Tibial nerve (tissue), 4 donors: ENCODE data around the gene NAT16. TPM values are rescaled to one million over a fixed set of nuclear protein-coding genes. Genes with fewer than 3 reads are reported as not detected.
A peak's percentile ranks its signal among the peaks of the same experiment; 100 is the strongest.
"Not testable (repeated sequence)": the region's sequence is repeated elsewhere in the genome, so short reads cannot be mapped to it uniquely, and the experiment has no call there.

Experiments used
- DNase-seq, 2 donors: peaks; one replicate each; pipeline ENCODE4 v3.0.0-alpha.2; 2019; ENCODE audit warnings: low spot score in 2 of 2
- H3K27ac ChIP-seq, 4 donors: fragments of 200-600 bp; sonication (generic) in 3 of 4; one replicate each; pipeline ENCODE4 v1.5.1; 2017 to 2019; ENCODE audit warnings: mild to moderate bottlenecking in 1 of 4
- H3K27me3 ChIP-seq, 2 donors: fragments of 200-600 bp; sonication (generic) in 1 of 2; one replicate each; pipeline versions ENCODE4 v1.5.1 to v1.6.0; 2017 to 2019
- H3K36me3 ChIP-seq, 3 donors: fragments of 200-600 bp; sonication (generic); one replicate each; pipeline ENCODE4 v1.5.1; 2018 to 2019
- H3K4me1 ChIP-seq, 4 donors: fragments of 200-600 bp; sonication (generic) in 3 of 4; one replicate each; pipeline ENCODE4 v1.5.1; 2017 to 2019
- H3K4me3 ChIP-seq, 4 donors: fragments of 200-600 bp; sonication (generic) in 3 of 4; one replicate each; pipeline ENCODE4 v1.5.1; 2017 to 2019; ENCODE audit warnings: mild to moderate bottlenecking in 1 of 4, moderate library complexity in 1 of 4
- H3K9me3 ChIP-seq, 4 donors: fragments of 200-600 bp; sonication (generic) in 3 of 4; one replicate each; pipeline ENCODE4 v1.5.1; 2017 to 2019
- EP300 ChIP-seq, 2 donors: sonication (generic); formaldehyde crosslinking; IDR thresholded peaks; one replicate each; pipeline ENCODE4 v1.6.1; 2017; ENCODE audit warnings: antibody characterized with exemption in 2 of 2, mild to moderate bottlenecking in 1 of 2
- WGBS, 2 donors: methylation state at CpG; one replicate each; pipeline ENCODE4 v1.1.5; 2018; 5-methylcytosine and 5-hydroxymethylcytosine counted together
- small RNA-seq: library from RNA; depleted of rRNA; stranded (forward); fragments of <200 nt; gene quantifications from one replicate; pipeline ENCODE3, GENCODE V24; 2016
- total RNA-seq, 4 donors: library from RNA; depleted of rRNA; stranded (reverse); fragments of >200 nt; gene quantifications; one replicate each; pipeline ENCODE4 v1.1.0, GENCODE V29; 2016
- TF ChIP-seq, protein P1 (sequence below), 5 experiments: fragments of 200-600 bp in 3 of 5; fragments of 450-650 bp in 2 of 5; sonication (generic) in 3 of 5; IDR thresholded peaks; one replicate each; pipeline ENCODE4 v1.5.1; 2016 to 2019; ENCODE audit warnings: antibody characterized with exemption in 5 of 5, mild to moderate bottlenecking in 3 of 5, moderate library complexity in 2 of 5

NAT16 gene
- total RNA-seq, 4 donors from 2014 or later: not detected

DNA sequence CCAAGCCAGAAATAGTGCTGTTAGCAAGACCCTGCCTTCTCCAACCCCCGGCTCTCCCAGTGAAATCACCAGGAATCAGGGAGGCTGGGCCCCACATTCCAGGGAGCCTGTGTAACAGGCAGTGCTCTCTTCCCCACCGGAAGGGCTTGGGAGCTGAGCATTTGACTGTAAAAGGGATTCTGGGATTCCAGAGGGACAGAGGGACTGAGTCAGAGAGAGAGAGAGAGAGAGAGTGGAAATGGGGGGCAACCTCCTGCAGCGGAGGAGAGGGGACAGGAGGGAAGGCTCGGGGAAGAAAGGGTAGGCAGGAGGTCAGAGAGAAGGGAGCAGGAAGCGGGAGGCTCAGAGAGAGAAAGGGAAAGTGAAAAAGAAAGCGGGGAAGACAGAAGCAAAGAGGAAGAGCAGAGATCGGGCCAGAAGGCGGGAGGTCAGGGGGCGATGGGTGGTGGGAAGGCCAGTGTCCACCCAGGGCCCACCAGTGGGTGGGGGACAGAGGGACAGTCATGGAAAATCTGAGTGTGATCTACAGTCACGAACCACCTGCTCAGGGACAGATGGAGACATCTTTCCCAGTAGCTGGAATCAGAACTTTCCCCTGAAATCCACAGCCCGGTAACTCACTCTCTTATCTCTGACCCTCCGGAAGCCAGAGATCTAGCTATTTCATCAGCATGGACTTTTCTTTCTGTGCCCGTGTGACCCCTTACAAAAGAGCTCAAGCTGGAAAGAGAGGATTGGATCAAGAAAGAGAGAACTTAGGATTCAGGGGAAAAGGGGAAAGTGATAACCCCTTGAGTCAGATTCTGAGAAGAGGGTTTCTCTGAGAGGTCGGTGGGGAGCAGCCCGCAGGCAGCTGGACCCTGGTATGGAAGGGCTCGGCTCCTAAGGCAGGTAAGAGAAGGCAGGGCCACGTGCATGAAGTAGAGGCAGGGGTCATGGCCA, 57.8 kb downstream of the NAT16 start:
- peak overlapping the region; percentile 17 to 44 (median 36) for H3K4me3 ChIP-seq
- H3K27me3 ChIP-seq: no peaks in the 10 kb centered on the region
- peak; percentile 46 to 69 for DNase-seq
- H3K27ac ChIP-seq: peak overlapping the region; percentile 70 to 92 (median 76)
- WGBS, 2 donors: 16 to 19% methylated on average over 17 of the region's 17 CpGs
- peaks cover 0 to 54% (median 24%) of the 10 kb centered on the region in 4 donors for H3K4me1 ChIP-seq
- no peaks in the 10 kb centered on the region for H3K36me3 ChIP-seq
- no peaks in the 10 kb centered on the region for H3K9me3 ChIP-seq
- TF ChIP-seq EP300 (IDR thresholded peaks at IDR 0.05): peak in 1 of 2 donors; percentile 50
- TF ChIP-seq, protein P1, sequence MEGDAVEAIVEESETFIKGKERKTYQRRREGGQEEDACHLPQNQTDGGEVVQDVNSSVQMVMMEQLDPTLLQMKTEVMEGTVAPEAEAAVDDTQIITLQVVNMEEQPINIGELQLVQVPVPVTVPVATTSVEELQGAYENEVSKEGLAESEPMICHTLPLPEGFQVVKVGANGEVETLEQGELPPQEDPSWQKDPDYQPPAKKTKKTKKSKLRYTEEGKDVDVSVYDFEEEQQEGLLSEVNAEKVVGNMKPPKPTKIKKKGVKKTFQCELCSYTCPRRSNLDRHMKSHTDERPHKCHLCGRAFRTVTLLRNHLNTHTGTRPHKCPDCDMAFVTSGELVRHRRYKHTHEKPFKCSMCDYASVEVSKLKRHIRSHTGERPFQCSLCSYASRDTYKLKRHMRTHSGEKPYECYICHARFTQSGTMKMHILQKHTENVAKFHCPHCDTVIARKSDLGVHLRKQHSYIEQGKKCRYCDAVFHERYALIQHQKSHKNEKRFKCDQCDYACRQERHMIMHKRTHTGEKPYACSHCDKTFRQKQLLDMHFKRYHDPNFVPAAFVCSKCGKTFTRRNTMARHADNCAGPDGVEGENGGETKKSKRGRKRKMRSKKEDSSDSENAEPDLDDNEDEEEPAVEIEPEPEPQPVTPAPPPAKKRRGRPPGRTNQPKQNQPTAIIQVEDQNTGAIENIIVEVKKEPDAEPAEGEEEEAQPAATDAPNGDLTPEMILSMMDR (IDR thresholded peaks at IDR 0.05): no peak

DNA sequence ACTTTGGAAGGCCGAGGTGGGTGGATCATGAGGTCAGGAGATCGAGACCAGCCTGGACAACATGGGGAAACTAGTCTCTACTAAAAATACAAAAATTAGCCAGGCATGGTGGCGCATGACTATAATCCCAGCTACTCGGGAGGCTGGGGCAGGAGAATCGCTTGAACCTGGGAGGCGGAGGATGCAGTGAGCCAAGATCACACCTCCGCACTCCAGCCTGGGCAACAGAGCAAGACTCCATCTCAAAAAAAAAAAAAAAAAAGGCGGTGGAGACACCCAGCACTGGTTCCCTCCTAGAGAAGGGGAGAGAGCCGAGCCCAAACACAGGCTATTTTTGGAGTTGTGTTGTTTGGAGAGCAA, 58.5 kb downstream of the NAT16 start:
- not testable (repeated sequence) for H3K9me3 ChIP-seq, H3K27me3 ChIP-seq, DNase-seq, H3K36me3 ChIP-seq
- Histone ChIP-seq H3K27ac (peak overlapping the region in 3 of 4 donors; percentile 70 to 92 (median 78)), H3K4me1 (peaks cover 0 to 47% (median 21%) of the 10 kb centered on the region in 4 donors), H3K4me3 (peak overlapping the region; percentile 17 to 44 (median 36))
- WGBS, 2 donors: 49 to 55% methylated on average over 9 of the region's 9 CpGs

Small RNA genes lying within 50 kb of the gene (small RNA-seq; reads per million reads assigned to genes)
- not detected for gene MIR4653

Other genes starting within 250 kb of the NAT16 start
- gene MUC3A, start 230.8 kb downstream of the NAT16 start, total RNA-seq: under 1 TPM in 1 of 4 donors, not detected in 3; 0.22 TPM
- gene MUC12, start 210.7 kb downstream of the NAT16 start, total RNA-seq: not detected
- gene MUC17, start 160.2 kb downstream of the NAT16 start, total RNA-seq: not detected
- 10 to 100 TPM; 18.6 to 32.4 (median 29.5) TPM for gene TRIM56, start 94.8 kb downstream of the NAT16 start, total RNA-seq
- 10 to 100 TPM in 2 of 4 donors, 1 to 10 TPM in 2; 3.3 to 13.9 (median 8.1) TPM for gene SERPINE1, start 53.2 kb downstream of the NAT16 start, total RNA-seq
- 10 to 100 TPM; 14.5 to 35.4 (median 22.7) TPM for gene AP1S1, start 25.8 kb downstream of the NAT16 start, total RNA-seq
- gene VGF, start 14.7 kb downstream of the NAT16 start, total RNA-seq: 1 to 10 TPM in 1 of 4 donors, not detected in 3; 1.0 TPM
- gene MOGAT3, start 20.7 kb upstream of the NAT16 start, total RNA-seq: not detected
- 10 to 100 TPM; 42.8 to 82.2 (median 57.8) TPM for gene PLOD3, start 37.3 kb upstream of the NAT16 start, total RNA-seq
- 100 to 1,000 TPM in 2 of 4 donors, 10 to 100 TPM in 2; 90.5 to 113 (median 99.3) TPM for gene ZNHIT1, start 37.9 kb upstream of the NAT16 start, total RNA-seq
- gene CLDN15, start 57.5 kb upstream of the NAT16 start, total RNA-seq: 10 to 100 TPM; 12.0 to 34.8 (median 25.6) TPM
- 100 to 1,000 TPM; 235 to 371 (median 348) TPM for gene FIS1, start 64.8 kb upstream of the NAT16 start, total RNA-seq
- 10 to 100 TPM; 18.0 to 25.9 (median 20.6) TPM for gene IFT22, start 141.5 kb upstream of the NAT16 start, total RNA-seq
- under 1 TPM in 3 of 4 donors, not detected in 1; 0.20 to 0.30 (median 0.21) TPM for gene COL26A1, start 182.6 kb upstream of the NAT16 start, total RNA-seq